H9 (cell line): ENCODE data around the gene C4orf51. TPM values are rescaled to one million over a fixed set of nuclear protein-coding genes. Genes with fewer than 3 reads are reported as not detected.

Experiments
- DNase-seq: peaks from one replicate; pipeline ENCODE4 v3.0.0-alpha.2; 2017
- H2AFZ ChIP-seq: one replicate; pipeline ENCODE4 v1.6.1; 2013; ENCODE audit warnings: mild to moderate bottlenecking, low read length, control low read depth, moderate library complexity
- H2AK5ac ChIP-seq: 2 replicates; pipeline ENCODE4 v1.6.1; 2013; ENCODE audit warnings: low read length, control low read depth, mixed read lengths; ENCODE audit not compliant: insufficient read length
- H2BK120ac ChIP-seq: one replicate; pipeline ENCODE4 v1.6.1; 2013; ENCODE audit warnings: low read depth, mild to moderate bottlenecking, low read length, control low read depth, inconsistent platforms; ENCODE audit not compliant: poor library complexity, severe bottlenecking
- H2BK12ac ChIP-seq: 2 replicates; pipeline ENCODE4 v1.6.1; 2013; ENCODE audit warnings: low read length, control low read depth, mixed read lengths, low read depth; ENCODE audit not compliant: insufficient read length
- H2BK15ac ChIP-seq: 2 replicates; pipeline ENCODE4 v1.6.1; 2013; ENCODE audit warnings: low read depth, low read length, control low read depth
- H2BK20ac ChIP-seq: one replicate; pipeline ENCODE4 v1.6.1; 2013; ENCODE audit warnings: low read depth, mild to moderate bottlenecking, low read length, control low read depth, inconsistent platforms; ENCODE audit not compliant: poor library complexity, severe bottlenecking
- H2BK5ac ChIP-seq: 2 replicates; pipeline ENCODE4 v1.6.1; 2013; ENCODE audit warnings: low read length, control low read depth, mixed read lengths; ENCODE audit not compliant: insufficient read length
- H3K14ac ChIP-seq: 2 replicates; pipeline ENCODE4 v1.6.1; 2013; ENCODE audit warnings: low read length, control low read depth; ENCODE audit not compliant: insufficient read depth
- H3K18ac ChIP-seq: 2 replicates; pipeline ENCODE4 v1.6.1; 2013; ENCODE audit warnings: low read depth, mild to moderate bottlenecking, mixed read lengths, low read length, control low read depth; ENCODE audit not compliant: insufficient read length
- H3K23ac ChIP-seq: 2 replicates; pipeline ENCODE4 v1.6.1; 2013; ENCODE audit warnings: low read length, control low read depth, mixed read lengths, low read depth; ENCODE audit not compliant: insufficient read length
- H3K23me2 ChIP-seq: 2 replicates; pipeline ENCODE4 v1.6.1; 2013; ENCODE audit warnings: low read depth, mild to moderate bottlenecking, mixed read lengths, low read length, control low read depth; ENCODE audit not compliant: insufficient read length, poor library complexity, severe bottlenecking
- H3K27ac ChIP-seq: 2 replicates; pipeline ENCODE4 v1.5.1; 2013; ENCODE audit warnings: low read length, control low read depth, mixed read lengths, low read depth; ENCODE audit not compliant: insufficient read length
- H3K27me3 ChIP-seq: 2 replicates; pipeline ENCODE4 v1.6.1; 2013; ENCODE audit warnings: low read length, control low read depth, inconsistent platforms; ENCODE audit not compliant: insufficient read depth
- H3K4ac ChIP-seq: 2 replicates; pipeline ENCODE4 v1.6.1; 2013; ENCODE audit warnings: low read depth, mild to moderate bottlenecking, control low read depth, inconsistent platforms, low read length, moderate library complexity
- H3K4me1 ChIP-seq: 2 replicates; pipeline ENCODE4 v1.6.1; 2013; ENCODE audit warnings: low read length, control low read depth, inconsistent platforms; ENCODE audit not compliant: insufficient read depth
- H3K4me2 ChIP-seq: 2 replicates; pipeline ENCODE4 v1.6.1; 2013; ENCODE audit warnings: low read length, control low read depth, mixed read lengths; ENCODE audit not compliant: insufficient read length, insufficient read depth
- H3K56ac ChIP-seq: 2 replicates; pipeline ENCODE4 v1.6.1; 2013; ENCODE audit warnings: low read depth, mild to moderate bottlenecking, mixed read lengths, low read length, control low read depth; ENCODE audit not compliant: insufficient read length
- H3K79me1 ChIP-seq: 2 replicates; pipeline ENCODE4 v1.6.1; 2013; ENCODE audit warnings: low read depth, mild to moderate bottlenecking, moderate library complexity, low read length, control low read depth, inconsistent platforms; ENCODE audit not compliant: insufficient read depth, poor library complexity, severe bottlenecking
- H3K79me2 ChIP-seq: 2 replicates; pipeline ENCODE4 v1.6.1; 2013; ENCODE audit warnings: low read length, control low read depth, inconsistent platforms; ENCODE audit not compliant: insufficient read depth
- H3K9ac ChIP-seq: 2 replicates; pipeline ENCODE4 v1.6.1; 2013; ENCODE audit warnings: low read length, control low read depth, mixed read lengths; ENCODE audit not compliant: insufficient read length; ENCODE audit errors: extremely low read depth
- H3K9me3 ChIP-seq: one replicate; pipeline ENCODE4 v1.6.1; 2013; ENCODE audit warnings: low read depth, low read length, inconsistent platforms; ENCODE audit not compliant: control insufficient read depth
- H3T11ph ChIP-seq: one replicate; pipeline ENCODE4 v1.6.1; 2013; ENCODE audit warnings: mild to moderate bottlenecking, low read length, control low read depth, inconsistent platforms
- H4K20me1 ChIP-seq: one replicate; pipeline ENCODE4 v1.6.1; 2013; ENCODE audit not compliant: control insufficient read depth, insufficient read length, insufficient read depth
- H4K5ac ChIP-seq: 2 replicates; pipeline ENCODE4 v1.6.1; 2013; ENCODE audit warnings: low read depth, mild to moderate bottlenecking, mixed read lengths, low read length, control low read depth; ENCODE audit not compliant: insufficient read length
- H4K8ac ChIP-seq: replicated peaks from 2 replicates; pipeline ENCODE4 v1.6.1; 2013; ENCODE audit warnings: low read length, control low read depth, mixed read lengths, low read depth; ENCODE audit not compliant: insufficient read length
- H4K91ac ChIP-seq: 2 replicates; pipeline ENCODE4 v1.6.1; 2013; ENCODE audit warnings: low read depth, mild to moderate bottlenecking, moderate library complexity, mixed read lengths, low read length, control low read depth; ENCODE audit not compliant: insufficient read length
- H3K27ac Mint-ChIP-seq, 3 experiments: 2 replicates in 2 of 3; 3 replicates in 1 of 3; pipeline ENCODE4 v1.8.0; 2020 to 2021; ENCODE audit warnings: mixed read lengths in 3 of 3, mild to moderate bottlenecking in 1 of 3, moderate library complexity in 1 of 3
- H3K27me3 Mint-ChIP-seq: 2 replicates; pipeline ENCODE4 v1.8.0; 2021; ENCODE audit warnings: low read depth, mild to moderate bottlenecking, moderate library complexity, mixed read lengths
- H3K36me3 Mint-ChIP-seq, 3 experiments: 2 replicates in 2 of 3; 3 replicates in 1 of 3; pipeline ENCODE4 v1.8.0; 2020 to 2021; ENCODE audit warnings: low read depth in 3 of 3, mixed read lengths in 3 of 3; ENCODE audit not compliant: insufficient read depth in 1 of 3
- H3K4me1 Mint-ChIP-seq, 2 experiments: 2 replicates each; pipeline ENCODE4 v1.8.0; 2020; ENCODE audit warnings: mixed read lengths in 2 of 2
- H3K4me3 Mint-ChIP-seq, 2 experiments: 2 replicates in 1 of 2; 3 replicates in 1 of 2; pipeline ENCODE4 v1.8.0; 2020 to 2021; ENCODE audit warnings: mild to moderate bottlenecking in 2 of 2, mixed read lengths in 2 of 2, moderate library complexity in 1 of 2
- H3K9me3 Mint-ChIP-seq, 2 experiments: 2 replicates in 1 of 2; 3 replicates in 1 of 2; pipeline ENCODE4 v1.8.0; 2020; ENCODE audit warnings: mild to moderate bottlenecking in 2 of 2, mixed read lengths in 2 of 2, moderate library complexity in 1 of 2
- CTCF ChIP-seq: fragments of 200-600 bp; sonication (generic); conservative IDR thresholded peaks from 3 replicates; pipeline ENCODE4 v1.8.0; 2021; ENCODE audit warnings: antibody characterized with exemption, mild to moderate bottlenecking
- WGBS: extraction: QIAGEN DNeasy Blood & Tissue Kit; methylation state at CpG from one replicate; pipeline ENCODE4 v1.1.7; 2013; ENCODE audit warnings: missing lambda C conversion rate, low lambda C conversion rate, mixed read lengths; ENCODE audit not compliant: insufficient read length; ENCODE audit errors: extremely low coverage; 5-methylcytosine and 5-hydroxymethylcytosine counted together
- total RNA-seq: library from RNA; stranded (reverse); gene quantifications from 2 replicates; pipeline ENCODE4 v1.2.1, GENCODE V29; 2021

C4orf51 gene
- total RNA-seq, 1 experiment from 2014 or later: 6.0 TPM

GRCh38 chr4:145635117-145635516, 44.8 kb upstream of the C4orf51 start:
- no peak overlapping the region for H2BK120ac ChIP-seq
- no peak for DNase-seq
- 0 out of 7 replicates have a peak overlapping the region, but pooled peaks of 1 of the 3 experiments have one; percentile 78 for H3K27ac Mint-ChIP-seq
- no peaks in the 10 kb centered on the region for H4K20me1 ChIP-seq
- H3K79me2 ChIP-seq: no peaks in the 10 kb centered on the region
- peaks cover 17 to 26% of the 10 kb centered on the region in 2 experiments; a peak in 3 of 4 replicates for H3K4me1 Mint-ChIP-seq
- H2BK15ac ChIP-seq: no peak overlapping the region
- no peak overlapping the region for H3K4ac ChIP-seq
- H3K4me3 Mint-ChIP-seq: no peak overlapping the region
- no peaks in the 10 kb centered on the region for H3K79me1 ChIP-seq
- H3K36me3 Mint-ChIP-seq: peaks cover 3 to 4% (median 4%) of the 10 kb centered on the region in 3 experiments; a peak in 3 of 7 replicates
- no CpG with 5 or more reads among the region's 1 CpG for WGBS
- no peak overlapping the region for H3K23ac ChIP-seq
- no peak overlapping the region for H4K91ac ChIP-seq
- H3K27ac ChIP-seq: no peak overlapping the region
- no peaks in the 10 kb centered on the region for H3K9me3 ChIP-seq
- H3K27me3 ChIP-seq: no peaks in the 10 kb centered on the region
- no peak overlapping the region for H3T11ph ChIP-seq
- H3K9ac ChIP-seq: no peak overlapping the region
- no peak overlapping the region for H3K4me2 ChIP-seq
- H3K56ac ChIP-seq: no peak overlapping the region
- no peak overlapping the region for H4K5ac ChIP-seq
- no peak overlapping the region for H2AFZ ChIP-seq
- H3K4me1 ChIP-seq: no peaks in the 10 kb centered on the region; the same call in 1 of the 2 replicates
- H4K8ac ChIP-seq: no peak overlapping the region
- no peak overlapping the region for H2BK5ac ChIP-seq
- H2BK12ac ChIP-seq: no peak overlapping the region
- no peak overlapping the region for H2AK5ac ChIP-seq
- TF ChIP-seq CTCF: no peak
- H3K23me2 ChIP-seq: no peaks in the 10 kb centered on the region
- H3K14ac ChIP-seq: 0 out of 2 replicates have a peak overlapping the region, but pooled peaks have one; percentile 24
- no peak overlapping the region for H3K18ac ChIP-seq
- H3K9me3 Mint-ChIP-seq: no peaks in the 10 kb centered on the region; a peak in 1 of 5 replicates
- no peak overlapping the region for H2BK20ac ChIP-seq
- no peaks in the 10 kb centered on the region for H3K27me3 Mint-ChIP-seq
